Measurements from ENCODE around the gene ZBP1. TPM values are rescaled to one million over a fixed set of nuclear protein-coding genes. Genes with fewer than 3 reads are reported as not detected.

The ZBP1 gene
- total RNA-seq, 1 donor from 2014 or later = 17.8 TPM

- intact Hi-C loops (cut with micrococcal nuclease) = no loop called here
- POLR2A ChIA-PET = no interaction called here
- H3K4me3 Mint-ChIP-seq = no peak overlapping the region
- H3K27me3 Mint-ChIP-seq = peaks cover 14% of the 10 kb centered on the region
- H3K9me3 Mint-ChIP-seq = no peaks in the 10 kb centered on the region
- H3K36me3 Mint-ChIP-seq (ENCODE audit: low read depth) = no peaks in the 10 kb centered on the region
- ATAC-seq (ENCODE audit: low read depth) = no peak
- no peaks in the 10 kb centered on the region for H3K4me1 Mint-ChIP-seq
- no peak for TF ChIP-seq CTCF (IDR thresholded peaks at IDR 0.05)
- H3K27ac Mint-ChIP-seq = no peak overlapping the region
- CTCF ChIA-PET = no interaction called here
- DNase-seq = no peak
Measured at GRCh38 chr20:57566399-57566798, 53.8 kb downstream of the ZBP1 start.

DNA sequence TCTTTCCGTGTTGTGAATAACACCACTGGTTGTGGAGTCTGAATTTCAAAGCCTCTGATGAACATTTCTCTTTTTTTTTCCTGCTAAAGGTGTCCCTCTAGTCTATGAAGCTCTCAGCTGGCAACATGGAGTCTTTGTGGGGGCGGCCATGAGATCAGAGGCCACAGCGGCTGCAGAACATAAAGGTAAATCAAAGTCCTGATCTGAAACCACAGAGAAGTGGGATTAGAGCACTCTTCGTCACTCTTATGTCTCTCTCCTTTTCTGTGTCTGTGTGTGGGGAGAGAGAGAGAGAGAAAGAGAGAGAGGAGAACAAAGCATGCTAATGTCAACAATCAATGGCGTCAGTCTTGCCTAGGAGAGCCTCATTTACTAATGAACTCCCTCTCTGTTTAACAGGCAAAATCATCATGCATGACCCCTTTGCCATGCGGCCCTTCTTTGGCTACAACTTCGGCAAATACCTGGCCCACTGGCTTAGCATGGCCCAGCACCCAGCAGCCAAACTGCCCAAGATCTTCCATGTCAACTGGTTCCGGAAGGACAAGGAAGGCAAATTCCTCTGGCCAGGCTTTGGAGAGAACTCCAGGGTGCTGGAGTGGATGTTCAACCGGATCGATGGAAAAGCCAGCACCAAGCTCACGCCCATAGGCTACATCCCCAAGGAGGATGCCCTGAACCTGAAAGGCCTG is 55.1 kb downstream of the ZBP1 start:
- H3K27me3 Mint-ChIP-seq = peaks cover 16% of the 10 kb centered on the region
- H3K4me1 Mint-ChIP-seq = no peaks in the 10 kb centered on the region
- no peak for TF ChIP-seq CTCF (IDR thresholded peaks at IDR 0.05)
- no peak for DNase-seq
- H3K4me3 Mint-ChIP-seq = no peak overlapping the region
- no peaks in the 10 kb centered on the region for H3K9me3 Mint-ChIP-seq
- no peak for ATAC-seq (ENCODE audit: low read depth)
- ChIA-PET CTCF (interaction anchor here (0.7 kb wide), 1 partner anchor 10 kb away, joined by 3 read pairs; no protein-coding TSS in a partner anchor), POLR2A (no interaction called here)
- H3K36me3 Mint-ChIP-seq (ENCODE audit: low read depth) = no peaks in the 10 kb centered on the region
- intact Hi-C loops (cut with micrococcal nuclease) = no loop called here
- H3K27ac Mint-ChIP-seq = no peak overlapping the region

- ChIA-PET CTCF (interaction anchor here (0.7 kb wide), 1 partner anchor 11 kb away, joined by 3 read pairs; no protein-coding TSS in a partner anchor), POLR2A (no interaction called here)
- H3K4me1 Mint-ChIP-seq = no peaks in the 10 kb centered on the region
- H3K9me3 Mint-ChIP-seq = no peaks in the 10 kb centered on the region
- no peak overlapping the region for H3K27ac Mint-ChIP-seq
- no peaks in the 10 kb centered on the region for H3K36me3 Mint-ChIP-seq (ENCODE audit: low read depth)
- H3K27me3 Mint-ChIP-seq = peaks cover 17% of the 10 kb centered on the region
- no peak for TF ChIP-seq CTCF (IDR thresholded peaks at IDR 0.05)
- ATAC-seq (ENCODE audit: low read depth) = no peak
- H3K4me3 Mint-ChIP-seq = no peak overlapping the region
- intact Hi-C loops (cut with micrococcal nuclease) = no loop called here
- no peak for DNase-seq
Measured at GRCh38 chr20:57564180-57564802, 55.9 kb downstream of the ZBP1 start.

GRCh38 chr20:57563522-57563921 is 56.7 kb downstream of the ZBP1 start:
- no peak overlapping the region for H3K4me3 Mint-ChIP-seq
- no peak for TF ChIP-seq CTCF (IDR thresholded peaks at IDR 0.05)
- no peaks in the 10 kb centered on the region for H3K4me1 Mint-ChIP-seq
- intact Hi-C loops (cut with micrococcal nuclease) = no loop called here
- CTCF ChIA-PET = no interaction called here
- ATAC-seq (ENCODE audit: low read depth) (no peak), DNase-seq (no peak)
- H3K27ac Mint-ChIP-seq = no peak overlapping the region
- no peaks in the 10 kb centered on the region for H3K36me3 Mint-ChIP-seq (ENCODE audit: low read depth)
- POLR2A ChIA-PET = no interaction called here
- H3K9me3 Mint-ChIP-seq = no peaks in the 10 kb centered on the region
- H3K27me3 Mint-ChIP-seq = peaks cover 15% of the 10 kb centered on the region

DNA sequence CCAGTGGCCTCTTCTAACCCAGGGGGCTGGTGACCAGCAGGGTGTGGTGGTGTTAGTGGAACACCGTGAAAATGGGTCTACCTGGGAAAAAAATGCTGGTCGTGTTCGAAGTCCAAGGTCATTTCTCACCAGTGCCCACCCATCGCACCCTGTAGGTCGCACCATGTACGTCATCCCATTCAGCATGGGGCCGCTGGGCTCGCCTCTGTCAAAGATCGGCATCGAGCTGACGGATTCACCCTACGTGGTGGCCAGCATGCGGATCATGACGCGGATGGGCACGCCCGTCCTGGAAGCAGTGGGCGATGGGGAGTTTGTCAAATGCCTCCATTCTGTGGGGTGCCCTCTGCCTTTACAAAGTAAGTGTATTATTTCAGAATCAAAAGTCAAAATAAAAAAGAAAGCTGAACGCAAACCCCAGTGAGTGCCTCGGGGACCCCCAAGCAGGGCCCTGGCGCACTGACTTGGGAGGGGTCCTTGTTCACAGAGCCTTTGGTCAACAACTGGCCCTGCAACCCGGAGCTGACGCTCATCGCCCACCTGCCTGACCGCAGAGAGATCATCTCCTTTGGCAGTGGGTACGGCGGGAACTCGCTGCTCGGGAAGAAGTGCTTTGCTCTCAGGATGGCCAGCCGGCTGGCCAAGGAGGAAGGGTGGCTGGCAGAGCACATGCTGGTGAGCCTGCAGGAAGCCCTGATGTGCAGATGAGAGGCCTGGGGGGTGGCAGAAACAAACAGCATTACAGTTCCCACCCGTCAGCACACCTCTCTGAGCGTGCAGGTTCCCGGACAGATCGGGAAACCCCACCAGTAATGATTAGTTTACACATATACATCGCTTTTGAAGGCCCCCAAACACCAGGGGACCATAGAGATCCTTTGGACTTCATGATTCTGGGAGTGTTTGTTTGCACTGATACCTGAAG is 57.4 kb downstream of the ZBP1 start:
- ATAC-seq (ENCODE audit: low read depth) = no peak
- POLR2A ChIA-PET = no interaction called here
- Mint-ChIP-seq H3K36me3 (ENCODE audit: low read depth) (no peaks in the 10 kb centered on the region), H3K4me1 (no peaks in the 10 kb centered on the region), H3K9me3 (no peaks in the 10 kb centered on the region), H3K27ac (no peak overlapping the region), H3K27me3 (peaks cover 21% of the 10 kb centered on the region), H3K4me3 (no peak overlapping the region)
- no peak for TF ChIP-seq CTCF (IDR thresholded peaks at IDR 0.05)
- intact Hi-C loops (cut with micrococcal nuclease) = no loop called here
- no peak for DNase-seq
- CTCF ChIA-PET = no interaction called here

All from activated B cell treated with CpG ODN at 0.5 μM for 24 hours (primary cell).